ENCODE data around the gene DST.

Gene DST

GRCh38 chr6:56477241-56477640 is 165.4 kb downstream of the DST start:
- DNase-seq (ENCODE audit: low read depth) = no peak
- H3K4me3 ChIP-seq (ENCODE audit: low read depth, low read length) = no peak overlapping the region
- no peak for TF ChIP-seq CTCF (IDR thresholded peaks at IDR 0.05; ENCODE audit: insufficient read depth, low read depth, low read length, missing control alignments)

GRCh38 chr6:56475736-56476457 is 166.8 kb downstream of the DST start:
- H3K4me3 ChIP-seq (ENCODE audit: low read depth, low read length) = no peak overlapping the region
- DNase-seq (ENCODE audit: low read depth) = no peak
- no peak for TF ChIP-seq CTCF (IDR thresholded peaks at IDR 0.05; ENCODE audit: insufficient read depth, low read depth, low read length, missing control alignments)

- no peak overlapping the region for H3K4me3 ChIP-seq (ENCODE audit: low read depth, low read length)
- no peak for DNase-seq (ENCODE audit: low read depth)
- TF ChIP-seq CTCF (IDR thresholded peaks at IDR 0.05; ENCODE audit: insufficient read depth, low read depth, low read length, missing control alignments) = no peak
Measured at GRCh38 chr6:56474532-56474931, 168.2 kb downstream of the DST start.

- no peak for DNase-seq (ENCODE audit: low read depth)
- H3K4me3 ChIP-seq (ENCODE audit: low read depth, low read length) = no peak overlapping the region
- no peak for TF ChIP-seq CTCF (IDR thresholded peaks at IDR 0.05; ENCODE audit: insufficient read depth, low read depth, low read length, missing control alignments)
Measured at GRCh38 chr6:56463443-56463842, 179.2 kb downstream of the DST start.

GRCh38 chr6:56459030-56459805 is 183.5 kb downstream of the DST start:
- H3K4me3 ChIP-seq (ENCODE audit: low read depth, low read length) = no peak overlapping the region
- TF ChIP-seq CTCF (IDR thresholded peaks at IDR 0.05; ENCODE audit: insufficient read depth, low read depth, low read length, missing control alignments) = no peak
- no peak for DNase-seq (ENCODE audit: low read depth)

GRCh38 chr6:56458324-56458884 is 184.3 kb downstream of the DST start:
- DNase-seq (ENCODE audit: low read depth) = no peak
- no peak for TF ChIP-seq CTCF (IDR thresholded peaks at IDR 0.05; ENCODE audit: insufficient read depth, low read depth, low read length, missing control alignments)
- no peak overlapping the region for H3K4me3 ChIP-seq (ENCODE audit: low read depth, low read length)
